ENCODE measurements around the gene ARPC1B. TPM values are rescaled to one million over a fixed set of nuclear protein-coding genes. Genes with fewer than 3 reads are reported as not detected.

Gene ARPC1B
- total and polyA plus RNA-seq, 2 experiments from 2014 or later, result 101 to 132 TPM

- peak overlapping the region; percentile 69; the same call in 1 of the 2 replicates for H3K27ac ChIP-seq (ENCODE audit: low read depth)
- peak overlapping the region; percentile 88 for H3K4me3 ChIP-seq
- DNase-seq (ENCODE audit: low spot score) (no peak), ATAC-seq (no peak)
- no peaks in the 10 kb centered on the region; the same call in 2 of the 3 replicates for H3K9me3 Mint-ChIP-seq
- H3K36me3 Mint-ChIP-seq (ENCODE audit: low read depth), result peaks cover 60% of the 10 kb centered on the region
- H3K27ac Mint-ChIP-seq, result no peak overlapping the region
- H3F3A ChIP-seq (replicated peaks; ENCODE audit: low read depth), result peaks cover 39% of the 10 kb centered on the region
- H3K4me3 Mint-ChIP-seq, result peak overlapping the region; percentile 95
- H3K4me2 ChIP-seq, result peak overlapping the region; percentile 90
- H3K4me1 ChIP-seq (ENCODE audit: insufficient read depth), result peaks cover 21% of the 10 kb centered on the region
- H4K20me1 ChIP-seq (replicated peaks; ENCODE audit: insufficient read depth), result peaks cover 54% of the 10 kb centered on the region
- H3K9me2 ChIP-seq (ENCODE audit: insufficient read depth), result no peaks in the 10 kb centered on the region
- peaks cover 61% of the 10 kb centered on the region for H3K79me2 ChIP-seq (replicated peaks; ENCODE audit: insufficient read depth)
- no peak overlapping the region for H2AFZ ChIP-seq
- peaks cover 6% of the 10 kb centered on the region for H3K27me3 Mint-ChIP-seq (ENCODE audit: insufficient read depth, low read depth, poor library complexity)
- TF ChIP-seq EZH2 (IDR thresholded peaks at IDR 0.05; ENCODE audit: low read depth, unreplicated experiment) (no peak), ZNF331 (CRISPR knock-in tag; IDR thresholded peaks at IDR 0.05; ENCODE audit: low read depth) (no peak), ZNF114 (CRISPR knock-in tag; IDR thresholded peaks at IDR 0.05) (no peak), NANOG (IDR thresholded peaks at IDR 0.05; ENCODE audit: borderline replicate concordance) (no peak), REST (IDR thresholded peaks at IDR 0.05; ENCODE audit: unreplicated experiment) (no peak), ETS1 (IDR thresholded peaks at IDR 0.05) (no peak), STAT1 (IDR thresholded peaks at IDR 0.05; ENCODE audit: unreplicated experiment) (no peak)
- H3K4me1 Mint-ChIP-seq, result peaks cover 21% of the 10 kb centered on the region
- H3K27me3 ChIP-seq (ENCODE audit: insufficient read depth), result no peaks in the 10 kb centered on the region
- H3K36me3 ChIP-seq (ENCODE audit: insufficient read depth), result peaks cover 39% of the 10 kb centered on the region
These were observed 35.3 kb downstream of the ARPC1B start for GRCh38 chr7:99409806-99410205.

GRCh38 chr7:99410635-99411034 lies 36.1 kb downstream of the ARPC1B start:
- H3K79me2 ChIP-seq (replicated peaks; ENCODE audit: insufficient read depth), result peaks cover 53% of the 10 kb centered on the region
- H3K27ac ChIP-seq (ENCODE audit: low read depth), result peak overlapping the region; percentile 69; the same call in 1 of the 2 replicates
- Mint-ChIP-seq H3K36me3 (ENCODE audit: low read depth) (peaks cover 64% of the 10 kb centered on the region), H3K4me1 (peaks cover 21% of the 10 kb centered on the region), H3K4me3 (peak overlapping the region; percentile 95), H3K27me3 (ENCODE audit: insufficient read depth, low read depth, poor library complexity) (peaks cover 6% of the 10 kb centered on the region), H3K27ac (no peak overlapping the region), H3K9me3 (no peaks in the 10 kb centered on the region; the same call in 2 of the 3 replicates)
- no peaks in the 10 kb centered on the region for H3K27me3 ChIP-seq (ENCODE audit: insufficient read depth)
- peaks cover 39% of the 10 kb centered on the region for H3K36me3 ChIP-seq (ENCODE audit: insufficient read depth)
- no peak for DNase-seq (ENCODE audit: low spot score)
- H3K4me3 ChIP-seq, result peak overlapping the region; percentile 88
- no peak overlapping the region for H2AFZ ChIP-seq
- H3K4me2 ChIP-seq, result no peak overlapping the region
- peaks cover 21% of the 10 kb centered on the region for H3K4me1 ChIP-seq (ENCODE audit: insufficient read depth)
- ATAC-seq, result no peak
- peaks cover 44% of the 10 kb centered on the region for H3F3A ChIP-seq (replicated peaks; ENCODE audit: low read depth)
- H4K20me1 ChIP-seq (replicated peaks; ENCODE audit: insufficient read depth), result peaks cover 51% of the 10 kb centered on the region
- H3K9me2 ChIP-seq (ENCODE audit: insufficient read depth), result no peaks in the 10 kb centered on the region
- TF ChIP-seq ETS1 (IDR thresholded peaks at IDR 0.05) (no peak), ZNF462 (CRISPR knock-in tag; IDR thresholded peaks at IDR 0.05) (no peak), EZH2 (IDR thresholded peaks at IDR 0.05; ENCODE audit: low read depth, unreplicated experiment) (no peak), POLR2AphosphoS5 (IDR thresholded peaks at IDR 0.05; ENCODE audit: low read depth) (no peak), STAT1 (IDR thresholded peaks at IDR 0.05; ENCODE audit: unreplicated experiment) (no peak), NANOG (IDR thresholded peaks at IDR 0.05; ENCODE audit: borderline replicate concordance) (no peak)

Data from GM23338 (cell line).